ENCODE results near the gene DCDC1.

Gene DCDC1

DNA sequence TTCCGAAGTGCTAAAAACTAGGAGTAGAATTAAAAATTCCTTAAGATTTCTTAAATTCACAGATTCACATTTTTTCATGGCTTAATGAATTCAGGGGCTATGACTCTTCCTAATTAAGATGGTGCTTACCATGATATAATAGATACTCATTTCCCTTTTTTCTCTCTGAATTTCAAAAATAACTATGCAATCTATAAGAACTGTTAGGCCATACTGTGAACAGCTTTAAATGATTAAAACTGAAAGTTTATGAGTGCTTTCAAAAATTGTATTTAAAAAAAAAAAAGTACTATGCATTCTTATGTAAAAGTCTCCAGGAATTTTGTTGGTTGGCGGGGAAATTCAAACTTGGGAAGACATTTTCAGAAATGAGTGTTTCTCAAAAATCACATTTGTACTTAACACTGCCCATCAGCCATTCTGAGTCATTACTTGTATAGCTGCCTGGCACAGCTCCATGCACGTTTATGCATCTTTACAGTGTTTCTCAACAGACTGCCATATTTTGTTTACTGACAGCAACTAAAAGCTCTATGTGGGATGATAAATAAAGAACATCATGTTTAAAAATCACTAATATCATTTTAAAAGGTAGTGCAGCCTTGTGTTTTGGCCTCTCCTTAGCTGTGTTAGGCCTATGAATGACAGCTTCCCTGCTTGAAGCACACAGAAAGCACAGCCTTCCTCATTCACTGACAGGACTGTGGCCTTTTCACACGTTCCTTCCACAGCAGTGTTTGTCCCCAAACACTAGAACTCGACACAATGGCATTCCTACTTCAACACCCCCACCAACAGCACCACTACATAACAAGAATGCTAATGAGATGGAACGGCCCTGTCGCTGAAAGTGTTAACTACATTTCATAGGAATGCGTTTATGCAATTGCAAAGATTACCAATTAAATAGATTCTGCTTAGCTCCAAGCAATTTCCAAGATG, 131.4 kb downstream of the DCDC1 start:
- Histone ChIP-seq H3K4me1 (ENCODE audit: control insufficient read depth, insufficient read depth, low read length, unreplicated experiment) (peaks cover 10% of the 10 kb centered on the region), H3K27ac (ENCODE audit: low read depth, low read length) (no peak overlapping the region), H3K4me3 (ENCODE audit: low read depth, low read length) (no peak overlapping the region), H3K27me3 (ENCODE audit: insufficient read depth, low read length) (no peaks in the 10 kb centered on the region), H3K79me2 (ENCODE audit: control insufficient read depth, insufficient read depth, low read length, unreplicated experiment) (no peaks in the 10 kb centered on the region), H3K36me3 (ENCODE audit: insufficient read depth, low read length) (no peaks in the 10 kb centered on the region), H2AFZ (ENCODE audit: low read length, unreplicated experiment) (peak overlapping the region; percentile 39)

DNA sequence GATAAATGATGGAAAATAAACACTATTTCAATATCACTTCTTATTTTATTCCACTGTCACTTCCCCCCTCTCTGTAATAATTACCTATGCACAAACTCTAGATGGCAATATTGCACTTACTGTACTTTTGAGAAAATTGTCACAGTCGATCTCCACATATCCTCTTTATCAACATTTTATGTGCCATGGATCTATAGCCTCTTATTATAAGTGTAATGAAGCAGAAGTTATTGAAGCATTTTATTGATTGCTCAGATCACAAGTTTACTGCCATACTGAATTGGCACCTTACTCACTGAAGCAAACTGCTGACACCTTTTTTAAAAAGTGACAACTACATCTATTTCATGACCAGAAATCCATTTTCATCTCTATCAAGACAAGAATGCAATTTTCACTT, 133.4 kb downstream of the DCDC1 start:
- Histone ChIP-seq H3K36me3 (ENCODE audit: insufficient read depth, low read length) (no peaks in the 10 kb centered on the region), H3K4me3 (ENCODE audit: low read depth, low read length) (no peak overlapping the region), H2AFZ (ENCODE audit: low read length, unreplicated experiment) (peak overlapping the region; percentile 44), H3K79me2 (ENCODE audit: control insufficient read depth, insufficient read depth, low read length, unreplicated experiment) (no peaks in the 10 kb centered on the region), H3K4me1 (ENCODE audit: control insufficient read depth, insufficient read depth, low read length, unreplicated experiment) (peaks cover 10% of the 10 kb centered on the region), H3K27me3 (ENCODE audit: insufficient read depth, low read length) (no peaks in the 10 kb centered on the region), H3K27ac (ENCODE audit: low read depth, low read length) (no peak overlapping the region)

DNA sequence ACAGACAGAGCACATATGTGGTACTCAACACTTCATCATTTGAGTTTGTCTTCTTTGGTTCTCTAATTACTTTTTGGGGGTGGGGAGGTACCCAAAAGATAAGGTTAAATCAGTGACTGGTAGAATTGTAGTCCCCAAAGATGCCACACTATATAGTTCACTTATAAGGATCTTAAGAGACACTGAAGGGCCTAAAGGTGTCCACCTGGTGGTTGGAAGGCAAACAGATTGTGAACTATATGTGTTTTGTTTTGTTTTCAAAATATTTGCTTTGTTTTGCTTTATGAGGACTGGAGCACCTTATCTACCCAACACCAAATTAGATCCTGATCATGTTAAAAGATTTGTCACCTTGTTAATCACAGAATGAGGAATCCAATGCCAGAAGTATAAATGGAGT, 136.1 kb downstream of the DCDC1 start:
- H3K27me3 ChIP-seq (ENCODE audit: insufficient read depth, low read length), result no peaks in the 10 kb centered on the region
- H3K27ac ChIP-seq (ENCODE audit: low read depth, low read length), result no peak overlapping the region
- no peak overlapping the region for H2AFZ ChIP-seq (ENCODE audit: low read length, unreplicated experiment)
- no peaks in the 10 kb centered on the region for H3K36me3 ChIP-seq (ENCODE audit: insufficient read depth, low read length)
- peaks cover 9% of the 10 kb centered on the region for H3K4me1 ChIP-seq (ENCODE audit: control insufficient read depth, insufficient read depth, low read length, unreplicated experiment)
- H3K79me2 ChIP-seq (ENCODE audit: control insufficient read depth, insufficient read depth, low read length, unreplicated experiment), result no peaks in the 10 kb centered on the region
- H3K4me3 ChIP-seq (ENCODE audit: low read depth, low read length), result no peak overlapping the region

DNA sequence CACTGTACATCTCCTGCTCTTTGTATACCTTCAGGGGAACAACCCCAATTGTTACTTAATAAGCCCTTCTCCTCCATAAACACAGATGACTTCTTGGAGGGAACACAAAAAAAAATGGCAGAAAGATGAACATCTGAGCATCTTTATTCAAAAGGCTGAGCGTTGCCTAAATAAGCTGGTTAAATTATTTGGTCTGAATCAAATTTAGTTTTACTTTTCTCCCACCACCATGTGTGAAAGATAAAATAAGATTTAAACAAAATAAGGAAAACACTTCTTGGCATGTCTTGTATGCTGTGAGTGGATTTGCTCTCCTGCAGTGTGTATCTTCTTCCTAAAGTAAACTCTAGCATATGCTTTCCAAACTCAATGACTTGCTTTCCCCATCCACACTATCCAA, 137.9 kb downstream of the DCDC1 start:
- H3K4me3 ChIP-seq (ENCODE audit: low read depth, low read length), result no peak overlapping the region
- H3K36me3 ChIP-seq (ENCODE audit: insufficient read depth, low read length), result no peaks in the 10 kb centered on the region
- H3K27me3 ChIP-seq (ENCODE audit: insufficient read depth, low read length), result no peaks in the 10 kb centered on the region
- no peaks in the 10 kb centered on the region for H3K79me2 ChIP-seq (ENCODE audit: control insufficient read depth, insufficient read depth, low read length, unreplicated experiment)
- H3K4me1 ChIP-seq (ENCODE audit: control insufficient read depth, insufficient read depth, low read length, unreplicated experiment), result no peaks in the 10 kb centered on the region
- no peak overlapping the region for H3K27ac ChIP-seq (ENCODE audit: low read depth, low read length)
- no peak overlapping the region for H2AFZ ChIP-seq (ENCODE audit: low read length, unreplicated experiment)

DNA sequence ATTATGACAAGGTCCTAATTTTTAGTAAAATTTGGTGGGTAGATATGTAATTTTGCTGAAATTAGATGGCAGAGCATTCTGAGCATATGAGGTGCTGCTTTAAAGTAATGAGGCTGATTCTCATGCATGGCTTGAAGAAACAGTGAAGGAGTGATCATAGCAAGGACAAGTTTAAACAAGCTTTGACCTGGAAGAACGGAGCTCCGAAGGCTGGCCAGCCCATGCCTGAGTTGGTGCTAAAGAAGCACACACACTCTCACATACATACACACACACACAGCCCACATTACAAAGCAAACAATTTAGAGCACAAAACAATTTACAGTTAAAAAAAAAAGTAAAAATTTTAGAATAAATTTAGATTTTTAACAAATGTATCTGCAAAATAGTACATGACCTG, 150.7 kb downstream of the DCDC1 start:
- Histone ChIP-seq H3K27ac (ENCODE audit: low read depth, low read length) (no peak overlapping the region), H2AFZ (ENCODE audit: low read length, unreplicated experiment) (no peak overlapping the region), H3K4me1 (ENCODE audit: control insufficient read depth, insufficient read depth, low read length, unreplicated experiment) (no peaks in the 10 kb centered on the region)

DNA sequence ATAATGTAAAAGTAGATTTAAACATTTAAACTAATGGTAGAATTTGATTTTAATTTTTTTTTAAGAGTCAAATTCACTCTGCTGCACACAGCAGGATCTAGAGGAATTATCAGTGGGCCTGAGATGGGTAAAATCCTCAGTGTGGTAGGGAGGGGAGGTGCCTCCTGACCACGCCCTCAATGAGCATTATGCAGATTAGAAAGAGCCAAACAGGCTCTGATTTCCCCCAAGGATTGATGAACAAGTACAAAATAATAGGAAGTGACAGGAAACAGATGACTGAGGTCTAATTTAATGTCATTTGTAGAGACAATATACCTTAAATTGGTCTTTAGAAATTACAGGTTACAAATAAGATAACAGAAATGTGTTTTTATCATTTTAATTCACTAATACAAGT, 155.2 kb downstream of the DCDC1 start:
- Histone ChIP-seq H3K4me1 (ENCODE audit: control insufficient read depth, insufficient read depth, low read length, unreplicated experiment) (no peaks in the 10 kb centered on the region), H3K27ac (ENCODE audit: low read depth, low read length) (no peak overlapping the region), H3K27me3 (ENCODE audit: insufficient read depth, low read length) (peaks cover 8% of the 10 kb centered on the region), H2AFZ (ENCODE audit: low read length, unreplicated experiment) (no peak overlapping the region), H3K79me2 (ENCODE audit: control insufficient read depth, insufficient read depth, low read length, unreplicated experiment) (no peaks in the 10 kb centered on the region), H3K4me3 (ENCODE audit: low read depth, low read length) (no peak overlapping the region), H3K36me3 (ENCODE audit: insufficient read depth, low read length) (no peaks in the 10 kb centered on the region)

More for the DNA sequence above, 150.7 kb downstream of the DCDC1 start:
- Histone ChIP-seq H3K36me3 (ENCODE audit: insufficient read depth, low read length) (no peaks in the 10 kb centered on the region), H3K27me3 (ENCODE audit: insufficient read depth, low read length) (peaks cover 14% of the 10 kb centered on the region), H3K79me2 (ENCODE audit: control insufficient read depth, insufficient read depth, low read length, unreplicated experiment) (no peaks in the 10 kb centered on the region), H3K4me3 (ENCODE audit: low read depth, low read length) (no peak overlapping the region)

DNA sequence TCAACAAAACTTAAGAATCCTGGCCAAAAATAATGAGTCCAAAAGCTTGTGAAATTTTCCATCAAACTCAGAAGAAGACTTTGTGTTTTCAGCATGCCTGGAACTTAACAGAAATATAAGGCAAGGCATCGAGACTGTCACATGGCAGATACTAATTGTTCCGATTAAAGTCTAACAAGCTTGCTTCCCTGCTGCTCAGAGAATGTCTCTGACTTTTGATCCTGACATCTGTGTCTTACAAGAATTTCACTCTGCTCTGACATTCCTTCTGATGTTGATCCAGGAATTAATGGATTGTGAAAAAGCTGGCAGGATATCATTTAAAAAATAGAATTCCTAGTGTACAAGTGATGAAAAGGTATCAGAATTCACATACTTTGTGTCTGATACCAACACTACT, 170.2 kb downstream of the DCDC1 start:
- Histone ChIP-seq H3K36me3 (ENCODE audit: insufficient read depth, low read length) (no peaks in the 10 kb centered on the region), H3K27ac (ENCODE audit: low read depth, low read length) (no peak overlapping the region), H3K4me3 (ENCODE audit: low read depth, low read length) (no peak overlapping the region), H3K79me2 (ENCODE audit: control insufficient read depth, insufficient read depth, low read length, unreplicated experiment) (no peaks in the 10 kb centered on the region), H3K4me1 (ENCODE audit: control insufficient read depth, insufficient read depth, low read length, unreplicated experiment) (no peaks in the 10 kb centered on the region), H2AFZ (ENCODE audit: low read length, unreplicated experiment) (no peak overlapping the region), H3K27me3 (ENCODE audit: insufficient read depth, low read length) (peaks cover 18% of the 10 kb centered on the region; the same call in 1 of the 2 replicates)

DNA sequence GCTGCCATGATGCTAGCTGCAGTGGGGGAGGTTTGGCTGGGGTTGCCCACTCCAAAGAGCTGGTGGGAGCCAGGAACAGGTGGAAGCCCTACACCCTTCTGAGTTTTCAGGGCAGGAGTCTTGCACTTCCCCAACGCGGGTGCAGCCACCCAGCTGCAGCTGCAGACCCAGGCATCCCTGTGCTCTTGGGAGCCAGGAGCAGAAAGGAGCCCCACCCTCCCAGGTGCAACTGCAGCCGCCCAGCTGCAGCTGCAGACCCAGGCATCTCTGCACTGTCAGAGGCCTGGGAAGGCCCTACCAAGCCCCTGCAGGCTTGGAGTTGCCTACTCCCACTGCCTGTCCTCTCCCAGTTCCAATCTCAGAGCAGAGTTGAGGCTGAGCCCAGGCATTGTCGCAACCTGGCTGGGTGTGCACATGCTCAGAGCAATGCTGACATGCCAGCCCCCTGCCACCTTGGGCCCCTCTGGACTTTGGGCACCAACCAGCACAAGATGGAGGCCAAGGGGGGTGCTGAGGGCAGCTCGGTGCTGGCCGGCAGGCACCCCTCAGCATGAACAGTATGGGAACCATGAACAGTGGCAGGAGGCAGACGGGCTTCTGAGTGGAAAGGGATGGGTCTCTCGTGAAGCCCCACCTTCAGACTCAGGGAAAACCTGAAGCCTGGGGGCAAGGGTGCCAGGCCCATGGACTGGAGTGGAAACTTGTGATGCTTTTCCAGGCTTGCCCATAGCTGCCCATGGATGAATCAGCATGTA, 195.4 kb downstream of the DCDC1 start:
- Histone ChIP-seq H3K27me3 (ENCODE audit: insufficient read depth, low read length) (no peaks in the 10 kb centered on the region), H2AFZ (ENCODE audit: low read length, unreplicated experiment) (no peak overlapping the region), H3K79me2 (ENCODE audit: control insufficient read depth, insufficient read depth, low read length, unreplicated experiment) (no peaks in the 10 kb centered on the region), H3K4me1 (ENCODE audit: control insufficient read depth, insufficient read depth, low read length, unreplicated experiment) (no peaks in the 10 kb centered on the region), H3K27ac (ENCODE audit: low read depth, low read length) (no peak overlapping the region), H3K36me3 (ENCODE audit: insufficient read depth, low read length) (no peaks in the 10 kb centered on the region), H3K4me3 (ENCODE audit: low read depth, low read length) (no peak overlapping the region)

DNA sequence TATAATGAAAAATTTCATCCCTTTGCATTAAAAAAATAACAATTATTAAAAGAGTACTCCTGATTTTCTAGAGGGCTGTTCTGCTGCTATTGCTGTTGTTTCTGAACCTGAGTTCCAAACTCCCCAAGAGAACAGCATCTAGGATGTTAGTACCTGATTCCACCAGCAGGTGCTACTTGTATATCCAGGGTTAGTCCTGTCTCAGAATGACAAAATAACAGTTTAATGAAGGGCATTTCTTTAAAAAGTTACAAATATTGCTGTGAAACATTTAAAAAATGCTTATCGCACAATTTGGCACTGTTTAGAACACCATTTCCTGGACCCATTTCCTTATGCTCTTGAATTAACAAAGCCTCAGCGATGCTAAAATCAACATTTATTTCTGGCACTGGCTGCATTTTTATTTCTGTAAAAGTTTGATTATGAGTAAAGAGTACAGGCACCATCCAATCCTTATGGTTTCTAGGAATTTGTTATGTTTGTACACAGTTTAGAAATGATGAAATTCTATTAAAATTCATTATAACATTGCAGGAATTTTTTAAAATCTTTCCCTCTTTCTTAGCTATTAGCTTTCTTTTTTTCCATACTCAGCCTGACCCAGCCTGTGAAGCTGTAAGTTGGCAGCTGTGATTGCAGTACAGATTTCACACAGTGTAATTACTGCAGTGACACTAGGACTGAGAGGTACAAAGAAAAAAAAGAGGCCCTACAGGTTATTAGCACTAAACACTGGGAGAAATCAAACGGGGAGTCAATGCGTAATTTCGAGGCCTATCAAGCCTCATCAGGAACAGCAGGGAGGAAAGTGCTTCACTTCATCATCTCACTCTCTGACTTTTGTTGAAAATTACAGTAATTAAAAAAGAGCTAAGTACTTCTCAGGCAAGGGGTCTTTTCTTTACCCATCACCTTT, 208.8 kb downstream of the DCDC1 start:
- Histone ChIP-seq H3K4me1 (ENCODE audit: control insufficient read depth, insufficient read depth, low read length, unreplicated experiment) (no peaks in the 10 kb centered on the region), H3K36me3 (ENCODE audit: insufficient read depth, low read length) (no peaks in the 10 kb centered on the region), H2AFZ (ENCODE audit: low read length, unreplicated experiment) (no peak overlapping the region), H3K27ac (ENCODE audit: low read depth, low read length) (no peak overlapping the region), H3K27me3 (ENCODE audit: insufficient read depth, low read length) (0 out of 2 replicates have a peak, but pooled peaks cover 3% of the 10 kb centered on the region), H3K4me3 (ENCODE audit: low read depth, low read length) (no peak overlapping the region), H3K79me2 (ENCODE audit: control insufficient read depth, insufficient read depth, low read length, unreplicated experiment) (no peaks in the 10 kb centered on the region)

DNA sequence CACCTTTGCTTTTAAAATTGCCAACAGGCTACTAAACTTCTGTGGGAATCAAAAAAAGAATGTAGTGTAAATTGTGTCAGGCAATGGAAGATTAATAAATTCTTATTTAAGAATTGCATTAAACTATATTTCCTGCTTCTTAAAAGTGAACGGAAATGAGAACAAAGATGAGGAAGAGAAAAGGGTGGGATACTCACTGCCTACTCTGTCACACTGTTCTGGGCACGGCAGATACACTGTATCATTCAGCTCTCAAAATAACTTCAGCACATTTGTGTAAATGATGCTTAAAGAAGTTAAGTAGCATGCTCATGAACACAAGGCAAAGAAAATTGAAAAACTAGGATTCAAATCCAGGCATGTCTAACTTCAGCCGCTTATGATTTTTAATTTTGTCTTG, 218.7 kb downstream of the DCDC1 start:
- H3K79me2 ChIP-seq (ENCODE audit: control insufficient read depth, insufficient read depth, low read length, unreplicated experiment), result no peaks in the 10 kb centered on the region
- no peak overlapping the region for H3K27ac ChIP-seq (ENCODE audit: low read depth, low read length)
- no peaks in the 10 kb centered on the region for H3K36me3 ChIP-seq (ENCODE audit: insufficient read depth, low read length)
- H3K27me3 ChIP-seq (ENCODE audit: insufficient read depth, low read length), result peaks cover 11% of the 10 kb centered on the region; the same call in 1 of the 2 replicates
- no peak overlapping the region for H2AFZ ChIP-seq (ENCODE audit: low read length, unreplicated experiment)
- no peak overlapping the region for H3K4me3 ChIP-seq (ENCODE audit: low read depth, low read length)
- no peaks in the 10 kb centered on the region for H3K4me1 ChIP-seq (ENCODE audit: control insufficient read depth, insufficient read depth, low read length, unreplicated experiment)
